BE2C (cell line): ENCODE measurements around the gene IL13RA2.

ENCODE experiments used
- DNase-seq: peaks from one replicate; pipeline ENCODE4 v3.0.0-alpha.2; 2020
- H3K27me3 ChIP-seq: fragments of 250-450 bp; sonication (Bioruptor Pico); 2 replicates; pipeline ENCODE4 v1.5.1; 2020; ENCODE audit warnings: mild to moderate bottlenecking
- H3K36me3 ChIP-seq: fragments of 250-450 bp; sonication (Bioruptor Pico); 2 replicates; pipeline ENCODE4 v1.5.1; 2020; ENCODE audit warnings: mild to moderate bottlenecking
- H3K4me1 ChIP-seq: fragments of 250-450 bp; sonication (Bioruptor Pico); 2 replicates; pipeline ENCODE4 v1.5.1; 2020
- H3K4me3 ChIP-seq: 2 replicates; pipeline ENCODE4 v1.5.1; 2011; ENCODE audit warnings: low read depth, low read length
- H3K9me3 ChIP-seq: fragments of 250-450 bp; sonication (Bioruptor Pico); 2 replicates; pipeline ENCODE4 v1.5.1; 2020
- CTCF ChIP-seq: IDR thresholded peaks from 2 replicates; pipeline ENCODE4 v1.5.1; 2012; ENCODE audit warnings: mild to moderate bottlenecking, low read depth, low read length

IL13RA2 gene

DNA sequence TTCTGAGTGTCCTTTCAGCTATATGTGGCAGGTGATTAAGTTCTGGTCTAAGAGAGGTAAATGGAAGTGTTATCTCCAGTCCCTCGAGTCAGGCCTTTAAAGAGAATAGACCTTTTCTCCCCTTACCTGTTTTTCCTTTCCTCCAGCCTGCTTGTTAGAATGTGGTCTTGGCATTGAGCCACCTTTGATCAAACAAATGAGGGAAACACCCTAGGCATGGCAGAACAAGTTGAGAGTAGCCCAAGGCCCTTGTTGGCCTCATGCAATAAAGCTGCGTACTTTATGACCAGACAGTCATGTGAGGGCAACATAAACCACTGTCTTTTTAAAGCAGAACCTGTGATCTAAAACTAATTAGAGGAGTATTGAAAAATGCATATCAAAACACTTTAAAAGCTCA lies 13.2 kb upstream of the IL13RA2 start:
- no peaks in the 10 kb centered on the region for H3K36me3 ChIP-seq
- H3K9me3 ChIP-seq: no peaks in the 10 kb centered on the region
- H3K27me3 ChIP-seq: no peaks in the 10 kb centered on the region
- no peaks in the 10 kb centered on the region for H3K4me1 ChIP-seq
- H3K4me3 ChIP-seq: no peak overlapping the region
- DNase-seq: no peak
- TF ChIP-seq CTCF: no peak

DNA sequence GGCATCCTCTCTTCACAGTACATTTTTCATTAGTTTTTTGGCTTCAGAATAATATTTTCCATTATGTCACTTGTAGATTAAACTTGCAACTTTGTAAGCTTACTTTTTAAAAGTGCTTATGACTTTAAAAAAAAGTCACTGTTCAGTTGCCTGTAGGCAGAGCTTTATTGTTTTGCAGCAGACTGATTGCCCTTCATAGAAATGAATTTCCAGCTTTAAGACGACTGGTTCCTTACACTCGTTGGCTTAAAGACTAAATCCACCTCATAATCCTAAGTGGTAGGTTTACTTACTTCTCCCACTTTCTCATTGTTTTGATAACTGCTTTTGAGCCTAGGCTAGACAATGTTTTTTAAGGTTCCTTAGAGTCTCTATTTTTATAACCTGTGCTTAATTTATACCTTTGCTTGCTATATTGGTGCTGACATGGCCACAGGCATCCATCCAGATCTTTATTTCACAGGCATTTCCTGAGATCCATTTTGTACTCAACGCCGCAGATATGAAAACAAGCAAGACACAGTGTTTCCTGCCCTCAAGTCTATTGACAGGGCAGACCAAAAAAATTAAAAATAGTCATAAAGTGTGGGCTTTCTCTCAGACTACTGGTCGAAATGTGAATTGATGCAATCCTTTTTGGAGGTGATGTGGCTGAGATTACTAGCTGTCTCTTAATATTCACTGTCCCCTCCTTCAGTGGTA lies 12.6 kb upstream of the IL13RA2 start:
- Histone ChIP-seq H3K27me3 (no peaks in the 10 kb centered on the region), H3K9me3 (no peaks in the 10 kb centered on the region), H3K4me3 (no peak overlapping the region), H3K36me3 (no peaks in the 10 kb centered on the region), H3K4me1 (no peaks in the 10 kb centered on the region)
- no peak for DNase-seq
- no peak for TF ChIP-seq CTCF

DNA sequence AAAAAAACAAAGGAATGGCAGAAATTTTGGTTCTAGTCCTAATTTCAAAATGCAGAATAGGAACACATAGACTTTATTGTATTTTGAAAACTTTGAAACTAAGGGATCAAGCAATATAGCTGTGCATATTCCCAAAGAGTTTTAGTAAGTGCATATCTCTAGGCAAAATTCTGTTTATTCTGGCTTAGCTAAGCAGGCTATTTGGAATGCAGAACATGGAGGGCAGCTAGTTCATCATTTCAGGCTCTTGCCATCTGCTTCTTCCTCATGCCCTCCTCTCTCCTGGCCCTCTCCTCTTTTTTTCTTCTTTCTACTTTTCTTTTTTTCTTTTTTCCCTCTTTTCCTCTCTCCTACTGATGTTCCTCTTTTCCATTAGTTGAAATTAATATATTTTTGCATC lies 12.0 kb upstream of the IL13RA2 start:
- H3K4me1 ChIP-seq: no peaks in the 10 kb centered on the region
- no peak for DNase-seq
- no peaks in the 10 kb centered on the region for H3K36me3 ChIP-seq
- no peaks in the 10 kb centered on the region for H3K9me3 ChIP-seq
- no peaks in the 10 kb centered on the region for H3K27me3 ChIP-seq
- H3K4me3 ChIP-seq: no peak overlapping the region
- TF ChIP-seq CTCF: no peak

DNA sequence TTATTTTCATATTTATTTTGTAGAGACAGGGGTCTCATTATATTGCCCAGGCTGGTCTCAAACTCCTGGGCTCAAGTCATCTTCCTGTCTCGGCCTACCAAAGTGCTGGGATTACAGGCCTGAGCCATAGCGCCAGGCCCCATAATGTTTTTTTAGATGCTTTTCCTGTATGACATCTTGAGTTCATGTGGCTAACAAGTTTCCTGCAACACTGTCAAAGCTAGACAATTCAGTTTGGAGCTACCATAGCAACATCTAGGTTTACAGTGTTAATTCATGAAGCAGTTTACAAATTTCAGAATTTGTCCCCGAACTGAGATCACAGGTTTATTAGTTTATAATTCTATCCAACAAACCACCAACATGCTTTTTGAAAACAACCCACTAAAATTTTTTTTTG lies 6.4 kb upstream of the IL13RA2 start:
- DNase-seq: no peak
- Histone ChIP-seq H3K4me3 (no peak overlapping the region), H3K4me1 (peaks cover 13% of the 10 kb centered on the region), H3K36me3 (no peaks in the 10 kb centered on the region), H3K27me3 (no peaks in the 10 kb centered on the region), H3K9me3 (no peaks in the 10 kb centered on the region)
- no peak for TF ChIP-seq CTCF

DNA sequence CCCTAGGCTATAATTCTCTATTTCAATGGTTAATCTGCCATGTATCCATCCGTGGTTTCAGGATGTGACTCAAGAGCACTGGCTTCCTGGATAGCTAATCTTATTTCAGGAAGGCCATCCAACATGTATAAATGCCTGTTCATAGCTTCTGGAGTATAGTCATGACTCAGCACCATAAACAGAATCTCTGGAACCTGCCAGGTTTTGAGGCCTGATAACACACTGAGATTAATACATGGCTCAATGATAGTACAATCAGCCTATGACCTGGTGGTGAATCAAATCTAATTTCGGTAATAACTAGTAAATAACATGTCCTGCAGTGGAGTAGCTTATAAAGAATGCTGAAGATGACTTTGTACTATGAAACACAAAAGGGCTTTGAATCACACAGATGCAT lies 5.7 kb upstream of the IL13RA2 start:
- H3K9me3 ChIP-seq: no peaks in the 10 kb centered on the region
- no peaks in the 10 kb centered on the region for H3K27me3 ChIP-seq
- TF ChIP-seq CTCF: no peak
- peak; percentile 43 for DNase-seq
- no peaks in the 10 kb centered on the region for H3K36me3 ChIP-seq
- H3K4me3 ChIP-seq: no peak overlapping the region
- peaks cover 13% of the 10 kb centered on the region for H3K4me1 ChIP-seq

DNA sequence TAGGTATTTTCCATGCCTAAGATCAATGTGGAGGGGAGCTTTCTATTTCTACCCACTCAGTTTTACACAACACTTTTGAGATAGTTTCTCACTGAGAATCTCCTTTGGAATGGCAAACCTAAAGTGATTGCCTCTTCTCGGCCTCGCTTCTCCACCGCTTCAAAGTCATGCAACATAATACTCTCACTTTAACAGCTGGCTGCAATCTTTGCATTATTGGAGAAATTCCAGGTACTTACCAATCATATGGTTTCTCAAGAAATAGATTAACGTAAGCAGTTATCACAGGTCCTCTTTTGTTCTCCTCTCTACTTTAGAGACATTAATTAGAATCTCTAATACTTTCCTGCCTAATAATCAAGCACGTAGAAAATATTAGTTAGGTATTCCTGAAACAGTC lies 3.7 kb upstream of the IL13RA2 start:
- H3K27me3 ChIP-seq: no peaks in the 10 kb centered on the region
- peaks cover 13% of the 10 kb centered on the region for H3K4me1 ChIP-seq
- no peaks in the 10 kb centered on the region for H3K9me3 ChIP-seq
- no peaks in the 10 kb centered on the region for H3K36me3 ChIP-seq
- no peak overlapping the region for H3K4me3 ChIP-seq
- DNase-seq: no peak
- TF ChIP-seq CTCF: no peak
